Measurements from ENCODE around the gene FAP.

The FAP gene

DNA sequence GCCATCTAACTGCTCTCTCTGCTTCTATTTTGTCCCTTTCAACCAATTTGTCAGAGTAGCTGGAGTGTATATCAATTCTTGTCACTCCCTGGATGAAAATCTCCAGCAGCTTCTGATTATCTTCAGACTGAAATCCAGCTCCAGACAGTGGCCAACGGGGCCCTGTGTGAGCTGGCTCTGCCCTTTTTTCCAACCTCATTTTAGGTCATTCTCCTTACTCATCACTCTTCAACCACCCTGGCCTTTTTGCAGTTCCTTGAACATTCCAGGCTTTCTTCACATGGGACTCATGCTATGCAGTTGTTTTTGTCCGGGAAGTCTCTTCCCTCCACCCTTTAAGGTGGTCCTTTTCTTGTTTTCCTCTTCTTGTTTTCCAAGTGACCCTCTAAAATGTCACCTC is 15.4 kb upstream of the FAP start:
- Mint-ChIP-seq H3K9me3 (no peaks in the 10 kb centered on the region), H3K27ac (no peak overlapping the region), H3K36me3 (ENCODE audit: low read depth) (no peaks in the 10 kb centered on the region), H3K27me3 (ENCODE audit: low read depth) (no peaks in the 10 kb centered on the region), H3K4me3 (no peak overlapping the region), H3K4me1 (peaks cover 31% of the 10 kb centered on the region)
- TF ChIP-seq, protein P1, sequence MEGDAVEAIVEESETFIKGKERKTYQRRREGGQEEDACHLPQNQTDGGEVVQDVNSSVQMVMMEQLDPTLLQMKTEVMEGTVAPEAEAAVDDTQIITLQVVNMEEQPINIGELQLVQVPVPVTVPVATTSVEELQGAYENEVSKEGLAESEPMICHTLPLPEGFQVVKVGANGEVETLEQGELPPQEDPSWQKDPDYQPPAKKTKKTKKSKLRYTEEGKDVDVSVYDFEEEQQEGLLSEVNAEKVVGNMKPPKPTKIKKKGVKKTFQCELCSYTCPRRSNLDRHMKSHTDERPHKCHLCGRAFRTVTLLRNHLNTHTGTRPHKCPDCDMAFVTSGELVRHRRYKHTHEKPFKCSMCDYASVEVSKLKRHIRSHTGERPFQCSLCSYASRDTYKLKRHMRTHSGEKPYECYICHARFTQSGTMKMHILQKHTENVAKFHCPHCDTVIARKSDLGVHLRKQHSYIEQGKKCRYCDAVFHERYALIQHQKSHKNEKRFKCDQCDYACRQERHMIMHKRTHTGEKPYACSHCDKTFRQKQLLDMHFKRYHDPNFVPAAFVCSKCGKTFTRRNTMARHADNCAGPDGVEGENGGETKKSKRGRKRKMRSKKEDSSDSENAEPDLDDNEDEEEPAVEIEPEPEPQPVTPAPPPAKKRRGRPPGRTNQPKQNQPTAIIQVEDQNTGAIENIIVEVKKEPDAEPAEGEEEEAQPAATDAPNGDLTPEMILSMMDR (IDR thresholded peaks at IDR 0.05; ENCODE audit: unreplicated experiment in 3 of 3) = no peak

DNA sequence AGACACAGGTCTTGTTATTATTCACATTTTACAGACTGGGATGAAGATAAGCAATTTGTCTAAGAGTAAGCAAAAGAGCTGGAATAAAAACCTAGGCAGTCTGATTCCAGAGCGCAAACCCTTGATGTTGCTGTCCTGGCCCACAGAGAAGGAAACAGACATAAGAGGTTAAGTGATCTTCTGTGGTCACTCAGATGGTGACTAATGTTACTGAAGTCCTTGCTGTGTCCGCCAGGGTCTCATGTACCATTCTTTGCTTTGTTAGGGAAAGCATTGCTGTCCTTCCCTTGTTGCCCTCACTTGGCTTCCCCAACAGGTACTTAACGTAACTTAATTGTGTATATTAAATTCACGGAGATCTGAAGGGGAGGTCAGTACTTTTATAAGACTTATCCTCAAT is 14.9 kb upstream of the FAP start:
- no peaks in the 10 kb centered on the region for H3K9me3 Mint-ChIP-seq
- no peaks in the 10 kb centered on the region for H3K36me3 Mint-ChIP-seq (ENCODE audit: low read depth)
- TF ChIP-seq, protein P1 (IDR thresholded peaks at IDR 0.05; ENCODE audit: unreplicated experiment in 3 of 3) = no peak
- no peaks in the 10 kb centered on the region for H3K27me3 Mint-ChIP-seq (ENCODE audit: low read depth)
- peak overlapping the region in 1 of 3 experiments; percentile 17 for H3K27ac Mint-ChIP-seq
- peaks cover 34% of the 10 kb centered on the region for H3K4me1 Mint-ChIP-seq
- no peak overlapping the region for H3K4me3 Mint-ChIP-seq

DNA sequence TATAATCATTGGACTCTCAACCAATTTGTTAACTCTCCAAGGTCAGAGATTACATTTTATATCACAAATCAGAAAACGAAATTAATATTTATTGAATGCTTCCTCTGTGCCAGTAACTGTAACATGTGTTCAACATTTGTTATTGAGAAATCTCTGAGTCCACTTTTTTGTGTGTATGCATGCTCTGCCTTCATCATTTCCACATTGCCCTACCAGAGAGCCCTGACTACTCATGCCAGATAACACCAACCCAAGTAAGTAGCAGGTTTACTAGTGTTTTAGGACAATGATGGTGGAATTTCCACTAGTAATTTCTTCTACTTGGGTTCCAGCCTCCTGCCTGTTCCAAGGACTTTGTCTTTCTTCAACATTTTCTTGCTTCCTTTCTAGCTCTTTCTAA is 14.2 kb upstream of the FAP start:
- H3K36me3 Mint-ChIP-seq (ENCODE audit: low read depth) = no peaks in the 10 kb centered on the region
- H3K4me1 Mint-ChIP-seq = peaks cover 39% of the 10 kb centered on the region
- no peaks in the 10 kb centered on the region for H3K9me3 Mint-ChIP-seq
- no peak overlapping the region for H3K4me3 Mint-ChIP-seq
- H3K27ac Mint-ChIP-seq = peak overlapping the region in 1 of 3 experiments; percentile 17
- H3K27me3 Mint-ChIP-seq (ENCODE audit: low read depth) = no peaks in the 10 kb centered on the region
- TF ChIP-seq, protein P1 (IDR thresholded peaks at IDR 0.05; ENCODE audit: unreplicated experiment in 3 of 3) = no peak

DNA sequence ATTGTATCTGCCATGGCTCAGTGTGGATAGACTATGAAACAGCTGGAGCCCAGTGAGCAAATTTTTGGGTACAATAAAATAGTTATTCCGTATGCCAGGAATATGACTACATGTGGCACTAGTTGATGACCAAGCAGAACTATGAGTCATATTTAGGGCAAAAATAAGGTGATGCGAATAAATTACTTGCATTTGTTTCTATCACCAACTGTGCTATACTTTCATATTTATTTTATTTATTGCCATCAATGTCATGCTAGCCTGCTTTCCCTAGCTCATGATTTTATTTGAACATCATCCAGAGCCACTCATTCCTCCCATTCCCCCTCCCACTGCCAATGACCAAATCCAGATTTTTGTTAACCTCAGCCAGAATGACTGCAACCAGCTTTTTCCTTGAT is 13.3 kb upstream of the FAP start:
- H3K9me3 Mint-ChIP-seq = no peaks in the 10 kb centered on the region
- H3K4me1 Mint-ChIP-seq = peaks cover 41% of the 10 kb centered on the region
- H3K36me3 Mint-ChIP-seq (ENCODE audit: low read depth) = no peaks in the 10 kb centered on the region
- no peaks in the 10 kb centered on the region for H3K27me3 Mint-ChIP-seq (ENCODE audit: low read depth)
- peak overlapping the region in 2 of 3 experiments; percentile 43 for H3K27ac Mint-ChIP-seq
- H3K4me3 Mint-ChIP-seq = no peak overlapping the region
- TF ChIP-seq, protein P1 (IDR thresholded peaks at IDR 0.05; ENCODE audit: unreplicated experiment in 3 of 3) = no peak

DNA sequence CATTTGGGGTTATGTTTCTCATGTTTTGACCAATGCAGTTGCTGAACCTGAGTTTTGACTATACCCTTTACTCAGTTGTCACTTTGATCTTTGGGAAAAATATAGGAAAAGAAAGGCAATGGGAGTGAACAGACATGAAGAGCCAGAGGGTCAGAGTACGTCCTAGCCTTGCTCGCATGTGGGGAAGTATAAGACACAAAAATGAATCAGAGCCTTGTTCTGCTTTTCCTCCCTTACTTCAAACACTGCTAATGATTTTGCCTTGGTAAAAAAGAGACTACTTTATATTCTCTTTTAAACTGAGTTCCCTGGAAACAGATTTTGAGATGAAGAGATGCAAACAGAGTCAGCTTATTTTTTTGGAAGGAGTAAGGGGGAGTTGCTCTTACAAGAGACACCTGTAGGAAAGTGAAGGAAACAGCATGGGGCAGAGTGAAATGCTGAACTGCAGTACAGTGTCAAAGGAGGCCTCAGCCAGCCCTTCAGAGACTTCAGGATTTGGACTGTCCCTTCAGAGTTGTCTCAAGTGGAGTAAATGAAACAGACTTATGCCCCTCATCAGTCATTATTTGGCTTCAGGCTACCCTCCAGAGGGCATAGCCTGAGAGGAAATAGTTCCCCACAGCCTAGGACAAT is 11.1 kb upstream of the FAP start:
- Mint-ChIP-seq H3K4me3 (no peak overlapping the region), H3K4me1 (peaks cover 35% of the 10 kb centered on the region), H3K27ac (peak overlapping the region in 2 of 3 experiments; percentile 63 to 91), H3K36me3 (ENCODE audit: low read depth) (no peaks in the 10 kb centered on the region), H3K27me3 (ENCODE audit: low read depth) (no peaks in the 10 kb centered on the region), H3K9me3 (peaks cover 6% of the 10 kb centered on the region)
- TF ChIP-seq, protein P1 (IDR thresholded peaks at IDR 0.05; ENCODE audit: unreplicated experiment in 3 of 3) = no peak

DNA sequence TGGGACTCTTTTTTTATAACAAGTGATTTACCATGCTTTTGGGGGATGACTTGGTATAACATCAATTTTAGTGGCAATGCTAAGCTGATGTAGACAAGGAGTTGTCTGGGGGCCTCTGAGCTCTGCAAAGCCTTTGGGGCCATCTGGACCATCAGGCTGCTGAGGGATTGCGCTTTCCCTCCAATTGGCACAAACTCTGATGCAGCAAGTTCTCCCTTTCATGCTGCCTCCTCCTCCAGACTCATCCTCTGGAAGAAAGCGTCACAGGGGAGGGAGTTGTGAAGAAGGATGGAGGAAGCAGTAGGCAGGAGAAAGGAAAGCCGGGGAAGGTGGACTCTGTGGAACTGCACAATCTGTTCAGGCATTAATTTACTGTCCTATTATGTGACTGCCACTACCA is 10.2 kb upstream of the FAP start:
- Mint-ChIP-seq H3K27me3 (ENCODE audit: low read depth) (no peaks in the 10 kb centered on the region), H3K9me3 (peaks cover 8% of the 10 kb centered on the region)

More for the DNA sequence above, 10.2 kb upstream of the FAP start:
- Mint-ChIP-seq H3K4me1 (peaks cover 35% of the 10 kb centered on the region), H3K36me3 (ENCODE audit: low read depth) (no peaks in the 10 kb centered on the region), H3K4me3 (no peak overlapping the region), H3K27ac (peak overlapping the region; percentile 37 to 91 (median 63))
- TF ChIP-seq, protein P1 (IDR thresholded peaks at IDR 0.05; ENCODE audit: unreplicated experiment in 3 of 3) = no peak

Data from nephron (organoid).